HG03354 (cell line): Measurements from ENCODE around the gene DTX4.

Source experiments
- ATAC-seq: cut with Tn5 transposase; IDR thresholded peaks from one replicate; pipeline ENCODE4 v1.9.1; 2021; ENCODE audit warnings: mild to moderate bottlenecking; ENCODE audit not compliant: unreplicated experiment, poor library complexity, severe bottlenecking

DTX4 gene

GRCh38 chr11:59214141-59214893 lies 42.4 kb downstream of the DTX4 start:
- no peak for ATAC-seq

- ATAC-seq = peak; percentile 88
These were observed 45.0 kb downstream of the DTX4 start for GRCh38 chr11:59216641-59217564.

GRCh38 chr11:59218319-59218718 lies 46.4 kb downstream of the DTX4 start:
- ATAC-seq = no peak

GRCh38 chr11:59218893-59219292 lies 47.0 kb downstream of the DTX4 start:
- no peak for ATAC-seq

GRCh38 chr11:59219836-59220235 lies 47.9 kb downstream of the DTX4 start:
- ATAC-seq = no peak

- no peak for ATAC-seq
These were observed 49.5 kb downstream of the DTX4 start for GRCh38 chr11:59221441-59221840.

- ATAC-seq = no peak
These were observed 50.6 kb downstream of the DTX4 start for GRCh38 chr11:59222464-59223060.

GRCh38 chr11:59223177-59223576 lies 51.2 kb downstream of the DTX4 start:
- no peak for ATAC-seq

- ATAC-seq = no peak
These were observed 51.7 kb downstream of the DTX4 start for GRCh38 chr11:59223611-59224010.

GRCh38 chr11:59224351-59224928 lies 52.5 kb downstream of the DTX4 start:
- peak; percentile 57 for ATAC-seq

GRCh38 chr11:59225017-59225416 lies 53.1 kb downstream of the DTX4 start:
- peak; percentile 43 for ATAC-seq

- no peak for ATAC-seq
These were observed 54.5 kb downstream of the DTX4 start for GRCh38 chr11:59226396-59226795.

GRCh38 chr11:59240322-59240721 lies 68.4 kb downstream of the DTX4 start:
- no peak for ATAC-seq

GRCh38 chr11:59243633-59244032 lies 71.7 kb downstream of the DTX4 start:
- no peak for ATAC-seq

GRCh38 chr11:59247531-59248227 lies 75.7 kb downstream of the DTX4 start:
- ATAC-seq = no peak

- no peak for ATAC-seq
These were observed 77.6 kb downstream of the DTX4 start for GRCh38 chr11:59249535-59249934.

GRCh38 chr11:59253001-59253400 lies 81.1 kb downstream of the DTX4 start:
- no peak for ATAC-seq

GRCh38 chr11:59254286-59254685 lies 82.4 kb downstream of the DTX4 start:
- ATAC-seq = no peak

GRCh38 chr11:59255281-59255680 lies 83.3 kb downstream of the DTX4 start:
- no peak for ATAC-seq
